ENCODE measurements around the gene GALNT16.
A peak's percentile ranks its signal among the peaks of the same experiment; 100 is the strongest.

The GALNT16 gene

DNA sequence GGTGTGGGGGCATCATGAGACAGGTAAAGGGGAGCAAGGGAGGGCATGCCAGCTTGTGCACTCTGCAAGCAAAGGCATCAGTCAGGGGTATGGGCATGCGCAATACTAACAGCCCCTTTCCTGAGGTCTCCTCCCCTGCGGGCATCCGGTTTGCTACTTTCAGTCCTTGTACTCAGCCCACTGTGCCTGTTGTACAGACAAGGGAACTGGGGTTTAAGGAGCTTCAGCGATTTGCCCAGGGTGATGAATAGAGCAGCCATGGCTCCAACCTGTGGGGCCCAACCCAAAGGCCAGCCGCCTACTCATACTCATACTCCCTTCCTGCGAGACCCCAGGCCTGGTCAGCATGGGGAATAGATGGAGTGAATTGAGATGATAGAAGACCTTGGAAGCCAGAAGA is 66.7 kb downstream of the GALNT16 start:
- H3K4me3 ChIP-seq = no peak overlapping the region
- TF ChIP-seq, protein P1, sequence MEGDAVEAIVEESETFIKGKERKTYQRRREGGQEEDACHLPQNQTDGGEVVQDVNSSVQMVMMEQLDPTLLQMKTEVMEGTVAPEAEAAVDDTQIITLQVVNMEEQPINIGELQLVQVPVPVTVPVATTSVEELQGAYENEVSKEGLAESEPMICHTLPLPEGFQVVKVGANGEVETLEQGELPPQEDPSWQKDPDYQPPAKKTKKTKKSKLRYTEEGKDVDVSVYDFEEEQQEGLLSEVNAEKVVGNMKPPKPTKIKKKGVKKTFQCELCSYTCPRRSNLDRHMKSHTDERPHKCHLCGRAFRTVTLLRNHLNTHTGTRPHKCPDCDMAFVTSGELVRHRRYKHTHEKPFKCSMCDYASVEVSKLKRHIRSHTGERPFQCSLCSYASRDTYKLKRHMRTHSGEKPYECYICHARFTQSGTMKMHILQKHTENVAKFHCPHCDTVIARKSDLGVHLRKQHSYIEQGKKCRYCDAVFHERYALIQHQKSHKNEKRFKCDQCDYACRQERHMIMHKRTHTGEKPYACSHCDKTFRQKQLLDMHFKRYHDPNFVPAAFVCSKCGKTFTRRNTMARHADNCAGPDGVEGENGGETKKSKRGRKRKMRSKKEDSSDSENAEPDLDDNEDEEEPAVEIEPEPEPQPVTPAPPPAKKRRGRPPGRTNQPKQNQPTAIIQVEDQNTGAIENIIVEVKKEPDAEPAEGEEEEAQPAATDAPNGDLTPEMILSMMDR (IDR thresholded peaks at IDR 0.05) = no peak
- H3K27ac ChIP-seq = no peak overlapping the region
- DNase-seq (ENCODE audit: low spot score) = peak; percentile 16

DNA sequence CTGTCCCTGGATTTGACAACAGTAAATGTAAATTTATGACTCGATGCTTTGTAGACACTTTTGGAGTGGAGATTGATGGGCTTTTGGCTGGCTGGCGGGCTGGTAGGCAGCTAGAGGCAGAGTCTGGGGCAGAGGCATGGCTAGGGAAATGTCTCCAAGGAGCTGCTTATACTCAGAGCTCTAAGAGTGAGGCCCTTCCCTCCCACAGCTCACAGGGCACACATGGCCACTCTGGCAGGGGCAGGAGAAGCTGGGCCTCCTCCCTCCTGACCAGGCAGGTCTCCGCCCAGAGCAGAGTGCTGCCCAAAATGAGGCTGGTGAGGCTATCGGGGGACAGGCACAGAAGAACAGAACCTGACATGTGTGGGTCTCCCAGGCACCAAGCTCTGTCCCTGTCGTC is 67.5 kb downstream of the GALNT16 start:
- Histone ChIP-seq H3K27ac (no peak overlapping the region), H3K4me3 (no peak overlapping the region)
- DNase-seq (ENCODE audit: low spot score) = peak; percentile 47
- TF ChIP-seq, protein P1 (IDR thresholded peaks at IDR 0.05) = no peak

DNA sequence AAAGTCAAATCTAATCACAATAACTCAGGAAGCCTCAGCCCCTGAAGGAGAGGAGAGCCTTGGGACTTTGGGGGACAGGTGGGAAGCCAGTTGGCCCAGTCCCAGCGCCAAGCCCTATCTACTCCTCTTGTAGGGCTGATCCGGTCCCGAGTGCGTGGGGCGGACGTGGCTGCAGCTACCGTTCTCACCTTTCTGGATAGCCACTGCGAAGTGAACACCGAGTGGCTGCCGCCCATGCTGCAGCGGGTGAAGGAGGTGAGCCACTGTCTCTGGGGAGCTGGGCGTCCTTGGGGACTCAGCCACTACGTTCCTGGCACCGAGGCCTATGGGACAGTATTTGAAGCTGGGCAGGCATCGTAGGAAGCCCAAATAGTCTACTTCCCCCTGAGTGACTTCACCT is 68.4 kb downstream of the GALNT16 start:
- peak; percentile 26 for DNase-seq (ENCODE audit: low spot score)
- TF ChIP-seq, protein P1 (IDR thresholded peaks at IDR 0.05) = no peak
- Histone ChIP-seq H3K27ac (no peak overlapping the region), H3K4me3 (no peak overlapping the region)

DNA sequence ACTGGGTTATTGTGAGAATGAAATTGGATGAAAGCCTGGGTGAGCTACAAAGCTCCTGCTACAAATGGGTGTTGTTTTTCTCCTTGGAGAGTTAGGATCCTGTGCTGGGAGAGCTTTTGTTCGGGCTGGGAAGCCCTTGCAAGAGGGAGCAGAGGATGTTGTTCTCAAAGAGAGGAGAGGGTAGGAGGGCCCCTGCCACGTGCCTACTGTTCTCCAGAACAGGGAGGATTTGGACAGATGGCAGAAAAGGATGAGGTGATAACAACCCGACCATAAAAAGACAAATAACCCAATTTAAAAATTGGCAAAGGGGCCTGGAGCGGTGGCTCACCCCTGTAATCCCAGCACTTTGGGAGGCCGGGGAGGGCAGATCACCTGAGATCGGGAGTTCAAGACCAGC is 68.8 kb downstream of the GALNT16 start:
- Histone ChIP-seq H3K27ac (no peak overlapping the region), H3K4me3 (no peak overlapping the region)
- DNase-seq (ENCODE audit: low spot score) = no peak
- TF ChIP-seq, protein P1 (IDR thresholded peaks at IDR 0.05) = no peak

DNA sequence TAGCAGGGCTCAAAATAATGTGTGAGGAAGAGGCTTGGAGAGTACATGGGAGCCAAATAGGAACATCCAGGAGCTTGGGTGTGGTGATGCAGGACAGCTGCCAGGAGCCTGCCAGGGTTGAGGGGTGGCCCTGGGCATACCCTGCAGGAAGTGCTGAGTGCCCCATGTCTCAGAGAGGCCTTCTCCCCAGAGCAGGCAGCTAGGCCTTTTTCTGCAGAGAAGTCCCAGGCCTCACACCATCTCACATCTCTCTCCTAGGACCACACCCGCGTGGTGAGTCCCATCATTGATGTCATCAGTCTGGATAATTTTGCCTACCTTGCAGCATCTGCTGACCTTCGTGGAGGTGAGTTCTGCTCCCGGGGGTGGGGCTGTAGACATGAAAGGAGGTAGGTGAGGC is 71.2 kb downstream of the GALNT16 start:
- Histone ChIP-seq H3K4me3 (no peak overlapping the region), H3K27ac (no peak overlapping the region)
- no peak for DNase-seq (ENCODE audit: low spot score)
- TF ChIP-seq, protein P1 (IDR thresholded peaks at IDR 0.05) = no peak

DNA sequence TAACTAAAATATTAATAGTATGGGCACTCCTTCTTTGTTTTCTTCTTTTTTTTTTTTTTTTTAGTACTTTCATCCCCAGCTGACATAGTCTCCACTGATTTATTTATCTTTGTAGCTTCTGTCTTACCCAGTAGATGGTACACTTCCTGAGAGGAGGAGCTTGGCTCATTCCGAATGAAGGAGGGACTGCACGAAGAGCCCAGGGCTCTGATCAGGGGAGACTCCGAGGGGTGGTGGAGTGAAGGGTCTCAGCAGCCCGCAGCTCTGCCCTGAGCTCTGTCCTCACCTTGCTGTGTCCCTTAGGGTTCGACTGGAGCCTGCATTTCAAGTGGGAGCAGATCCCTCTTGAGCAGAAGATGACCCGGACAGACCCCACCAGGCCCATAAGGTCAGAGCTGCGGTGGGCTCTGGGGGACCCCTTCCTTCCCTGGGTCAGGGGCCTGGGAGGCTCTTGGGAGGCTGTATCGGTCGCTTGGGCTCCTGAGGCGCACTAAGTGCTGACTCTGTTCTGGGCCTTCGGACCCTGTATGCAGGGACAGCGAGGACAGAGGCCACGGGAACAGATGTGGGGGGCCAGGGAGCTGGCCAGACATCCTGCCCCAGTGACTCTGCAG is 72.9 kb downstream of the GALNT16 start:
- Histone ChIP-seq H3K27ac (no peak overlapping the region), H3K4me3 (no peak overlapping the region)
- no peak for DNase-seq (ENCODE audit: low spot score)
- TF ChIP-seq, protein P1 (IDR thresholded peaks at IDR 0.05) = no peak

DNA sequence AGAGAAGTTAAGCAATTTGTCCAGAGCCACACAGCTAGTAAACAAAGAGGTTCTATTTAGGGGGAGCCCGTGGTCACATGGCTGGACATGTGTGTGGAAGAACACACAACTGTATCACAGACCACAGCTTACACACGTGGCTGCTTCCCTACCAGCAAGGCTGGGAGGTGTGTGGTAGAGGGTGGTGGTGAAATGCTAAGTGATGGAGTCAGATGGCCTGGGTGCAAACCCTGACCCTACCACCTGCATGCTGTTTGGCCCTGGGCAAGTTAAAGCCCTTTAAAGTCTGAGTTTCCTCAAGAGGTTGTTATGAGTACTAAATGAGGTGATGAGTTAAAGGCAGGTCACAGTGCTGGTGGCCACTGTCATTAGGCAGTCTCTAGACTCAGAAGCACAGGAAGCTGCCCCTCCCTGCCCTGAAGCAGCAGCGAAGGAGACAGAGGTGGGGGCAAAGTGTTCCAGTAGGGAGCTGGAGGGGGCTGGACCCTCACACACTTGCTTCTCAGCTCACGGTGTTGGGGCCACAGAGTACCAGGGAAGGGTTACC is 73.9 kb downstream of the GALNT16 start:
- no peak for DNase-seq (ENCODE audit: low spot score)
- TF ChIP-seq, protein P1 (IDR thresholded peaks at IDR 0.05) = no peak
- Histone ChIP-seq H3K4me3 (no peak overlapping the region), H3K27ac (no peak overlapping the region)

All from coronary artery (tissue), 2 donors.